OCI-LY7 (cell line): ENCODE results near the gene NDUFB5. TPM values are rescaled to one million over a fixed set of nuclear protein-coding genes. Genes with fewer than 3 reads are reported as not detected.

Source experiments
- BruUV-seq: library from RNA; stranded (reverse); fragments of 400-500 nt; replicated peaks from 2 replicates; lab custom pipeline; 2021; lab: Mats Ljungman, UMichigan
- CTCF ChIA-PET: fragments of 300-600 bp; sonication (Branson Sonifier 250); formaldehyde crosslinking; loops from one replicate; lab custom pipeline; 2022; ENCODE audit warnings: antibody characterized with exemption; ENCODE audit not compliant: unreplicated experiment; lab: Charles Lee
- POLR2A ChIA-PET: fragments of 300-600 bp; sonication (Branson Sonifier 250); formaldehyde crosslinking; loops from one replicate; lab custom pipeline; 2022; ENCODE audit warnings: antibody characterized with exemption; lab: Charles Lee
- DNase-seq: peaks from one replicate; pipeline ENCODE4 v3.0.0-alpha.2; 2015; ENCODE audit warnings: low spot score
- H2AFZ ChIP-seq: fragments of 200-600 bp; sonication (generic), shearing (Covaris generic); 2 replicates; pipeline ENCODE4 v1.6.1; 2014; ENCODE audit warnings: mild to moderate bottlenecking, antibody characterized with exemption, low read length, moderate library complexity
- H3K27ac ChIP-seq: fragments of 200-600 bp; sonication (generic); 2 replicates; pipeline ENCODE4 v1.5.1; 2014; ENCODE audit warnings: mixed run types, low read depth, mild to moderate bottlenecking, moderate library complexity, low read length, inconsistent platforms; ENCODE audit not compliant: poor library complexity, severe bottlenecking
- H3K36me3 ChIP-seq: fragments of 200-600 bp; sonication (generic); 2 replicates; pipeline ENCODE4 v1.6.1; 2014; ENCODE audit warnings: mild to moderate bottlenecking, antibody characterized with exemption, low read length, moderate library complexity, mixed read lengths; ENCODE audit not compliant: insufficient read depth
- H3K4me1 ChIP-seq: fragments of 200-600 bp; sonication (generic); 2 replicates; pipeline ENCODE4 v1.5.1; 2014; ENCODE audit warnings: mild to moderate bottlenecking, low read length; ENCODE audit not compliant: insufficient read depth, poor library complexity, severe bottlenecking
- H3K4me2 ChIP-seq: fragments of 200-600 bp; sonication (generic); 2 replicates; pipeline ENCODE4 v1.6.1; 2014; ENCODE audit warnings: mild to moderate bottlenecking, low read length
- H3K4me3 ChIP-seq: fragments of 200-600 bp; sonication (generic); 2 replicates; pipeline ENCODE4 v1.5.1; 2014; ENCODE audit warnings: mild to moderate bottlenecking, low read depth, low read length; ENCODE audit not compliant: poor library complexity, severe bottlenecking
- H3K79me2 ChIP-seq: fragments of 200-600 bp; sonication (generic); 2 replicates; pipeline ENCODE4 v1.6.1; 2016; ENCODE audit warnings: low read depth, mild to moderate bottlenecking, low read length, moderate library complexity, mixed read lengths; ENCODE audit not compliant: insufficient read depth
- H3K9me2 ChIP-seq: fragments of 200-600 bp; sonication (generic); 2 replicates; pipeline ENCODE4 v1.6.1; 2016; ENCODE audit warnings: mild to moderate bottlenecking, low read length, mixed read lengths; ENCODE audit not compliant: insufficient read depth
- H3K9me3 ChIP-seq: fragments of 200-600 bp; sonication (generic); 2 replicates; pipeline ENCODE4 v1.6.1; 2014; ENCODE audit warnings: mild to moderate bottlenecking, mixed run types, low read length, mixed read lengths
- H4K20me1 ChIP-seq: fragments of 200-600 bp; sonication (generic); 2 replicates; pipeline ENCODE4 v1.6.1; 2014; ENCODE audit warnings: mild to moderate bottlenecking, antibody characterized with exemption, low read length, moderate library complexity, mixed read lengths; ENCODE audit not compliant: insufficient read depth
- EZH2phosphoT487 ChIP-seq: fragments of 200-600 bp; sonication (generic); IDR thresholded peaks from 2 replicates; pipeline ENCODE4 v1.6.1; 2018; ENCODE audit warnings: low read depth, borderline replicate concordance, mild to moderate bottlenecking, mixed run types, antibody characterized with exemption, low read length, moderate library complexity, mixed read lengths
- intact Hi-C: fragments of 100-400 bp; cut with micrococcal nuclease; formaldehyde crosslinking; loops from one replicate; pipeline ENCODE4 v1.10.0; 2022; ENCODE audit not compliant: unreplicated experiment
- total RNA-seq, 2 experiments: library from RNA; depleted of rRNA in 1 of 2; stranded (reverse); fragments of >200 nt in 1 of 2; shearing (Covaris generic) in 1 of 2; gene quantifications; 2 replicates each; pipeline ENCODE4 v1.2.3, GENCODE V29; 2014 to 2022
- TF ChIP-seq, protein P1 (sequence below): fragments of 200-600 bp; sonication (generic); conservative IDR thresholded peaks from 2 replicates; pipeline ENCODE4 v1.5.1; 2014; ENCODE audit warnings: mild to moderate bottlenecking, antibody characterized with exemption, low read length, moderate library complexity, mixed read lengths

The NDUFB5 gene
- total RNA-seq, 2 experiments from 2014 or later, result 81.5 to 112 TPM

DNA sequence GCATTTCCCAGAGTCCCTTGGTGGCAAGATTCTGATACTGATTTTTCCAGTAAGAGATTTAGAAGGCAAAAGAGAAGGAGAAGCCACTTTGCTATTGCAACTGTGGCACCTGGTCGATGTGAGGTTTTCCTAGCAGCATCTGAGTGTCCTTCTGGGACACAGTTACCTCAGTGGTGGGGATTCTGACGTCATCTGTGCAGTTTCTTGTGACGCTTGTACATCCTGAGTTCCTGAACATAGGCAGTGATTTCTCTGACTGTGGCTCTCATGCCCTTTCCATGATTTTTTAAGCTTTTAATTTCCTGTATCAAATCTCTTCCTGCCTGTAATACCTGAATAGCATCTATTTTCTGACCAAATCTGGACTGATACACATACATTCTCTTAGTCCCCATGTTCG lies 57.2 kb downstream of the NDUFB5 start:
- H3K27ac ChIP-seq, result no peak overlapping the region
- no peak for DNase-seq
- BruUV-seq, result no TSS peak
- H2AFZ ChIP-seq, result no peak overlapping the region
- intact Hi-C loops, result no loop called here
- TF ChIP-seq, protein P1, sequence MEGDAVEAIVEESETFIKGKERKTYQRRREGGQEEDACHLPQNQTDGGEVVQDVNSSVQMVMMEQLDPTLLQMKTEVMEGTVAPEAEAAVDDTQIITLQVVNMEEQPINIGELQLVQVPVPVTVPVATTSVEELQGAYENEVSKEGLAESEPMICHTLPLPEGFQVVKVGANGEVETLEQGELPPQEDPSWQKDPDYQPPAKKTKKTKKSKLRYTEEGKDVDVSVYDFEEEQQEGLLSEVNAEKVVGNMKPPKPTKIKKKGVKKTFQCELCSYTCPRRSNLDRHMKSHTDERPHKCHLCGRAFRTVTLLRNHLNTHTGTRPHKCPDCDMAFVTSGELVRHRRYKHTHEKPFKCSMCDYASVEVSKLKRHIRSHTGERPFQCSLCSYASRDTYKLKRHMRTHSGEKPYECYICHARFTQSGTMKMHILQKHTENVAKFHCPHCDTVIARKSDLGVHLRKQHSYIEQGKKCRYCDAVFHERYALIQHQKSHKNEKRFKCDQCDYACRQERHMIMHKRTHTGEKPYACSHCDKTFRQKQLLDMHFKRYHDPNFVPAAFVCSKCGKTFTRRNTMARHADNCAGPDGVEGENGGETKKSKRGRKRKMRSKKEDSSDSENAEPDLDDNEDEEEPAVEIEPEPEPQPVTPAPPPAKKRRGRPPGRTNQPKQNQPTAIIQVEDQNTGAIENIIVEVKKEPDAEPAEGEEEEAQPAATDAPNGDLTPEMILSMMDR, result no peak
- no peak for TF ChIP-seq EZH2phosphoT487
- POLR2A ChIA-PET, result interaction anchor here (0.7 to 1.5 kb wide), 7 partner anchors 9 to 1252 kb away, joined by 3 to 7 read pairs (median 3); partner anchors contain the start of genes TTC14 and USP13
- H3K9me2 ChIP-seq, result no peaks in the 10 kb centered on the region
- peaks cover 33% of the 10 kb centered on the region for H4K20me1 ChIP-seq
- CTCF ChIA-PET, result no interaction called here
- H3K36me3 ChIP-seq, result peaks cover 30% of the 10 kb centered on the region
- no peaks in the 10 kb centered on the region for H3K9me3 ChIP-seq
- no peak overlapping the region for H3K4me2 ChIP-seq
- no peak overlapping the region for H3K4me3 ChIP-seq
- peaks cover 5% of the 10 kb centered on the region for H3K4me1 ChIP-seq
- peaks cover 99% of the 10 kb centered on the region for H3K79me2 ChIP-seq

DNA sequence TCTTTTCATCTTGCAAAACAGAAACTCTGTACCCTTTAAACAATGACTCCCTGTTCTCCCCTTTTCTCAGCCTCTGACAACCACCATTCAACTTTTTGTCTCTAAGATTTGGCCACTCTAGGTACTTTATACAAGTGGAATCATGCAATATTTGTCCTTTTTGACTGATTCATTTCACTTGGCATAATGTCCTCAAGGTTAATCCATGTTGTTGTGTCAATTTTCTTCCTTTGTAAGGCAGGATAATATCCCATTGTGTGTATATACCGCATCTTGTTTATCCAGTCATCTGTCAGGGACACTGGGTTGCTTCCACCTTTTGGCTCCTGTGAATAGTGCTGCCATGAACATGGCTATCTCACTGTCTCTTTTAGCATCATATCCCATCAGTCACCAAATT lies 58.5 kb downstream of the NDUFB5 start:
- H3K36me3 ChIP-seq, result peaks cover 25% of the 10 kb centered on the region
- ChIA-PET CTCF (no interaction called here), POLR2A (interaction anchor here (0.5 to 1.5 kb wide), 2 partner anchors 8 to 110 kb away, joined by 3 to 7 read pairs; no protein-coding TSS in a partner anchor)
- no peaks in the 10 kb centered on the region for H3K9me3 ChIP-seq
- H3K79me2 ChIP-seq, result peaks cover 99% of the 10 kb centered on the region
- BruUV-seq, result no TSS peak
- intact Hi-C loops, result no loop called here
- H4K20me1 ChIP-seq, result peaks cover 32% of the 10 kb centered on the region
- peaks cover 5% of the 10 kb centered on the region for H3K4me1 ChIP-seq
- TF ChIP-seq, protein P1, result no peak
- no peak for TF ChIP-seq EZH2phosphoT487
- no peak overlapping the region for H2AFZ ChIP-seq
- no peak overlapping the region for H3K4me2 ChIP-seq
- H3K9me2 ChIP-seq, result no peaks in the 10 kb centered on the region
- no peak for DNase-seq
- H3K4me3 ChIP-seq, result no peak overlapping the region
- no peak overlapping the region for H3K27ac ChIP-seq

DNA sequence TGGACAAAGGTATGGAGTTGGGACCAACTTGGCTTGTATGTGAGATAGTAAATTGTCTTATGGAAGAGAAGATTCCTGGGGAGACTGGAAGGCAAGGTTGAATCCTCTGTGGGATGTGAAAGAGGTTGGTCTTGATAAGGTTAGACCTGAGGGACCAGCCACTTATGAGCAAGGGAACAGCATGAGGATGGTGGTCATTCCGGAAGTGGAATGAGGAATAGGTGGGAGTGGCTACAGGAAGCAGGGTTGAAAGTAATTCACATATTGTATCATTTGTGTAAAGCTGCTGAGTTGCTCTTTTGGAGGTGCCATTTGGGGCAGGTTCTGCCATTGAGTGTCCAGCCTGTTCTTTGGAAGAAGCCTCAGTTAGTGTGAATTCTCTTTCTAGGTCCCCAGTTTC lies 61.4 kb downstream of the NDUFB5 start:
- Histone ChIP-seq H3K4me2 (no peak overlapping the region), H3K4me1 (no peaks in the 10 kb centered on the region), H3K27ac (no peak overlapping the region), H3K79me2 (peaks cover 99% of the 10 kb centered on the region), H2AFZ (no peak overlapping the region), H3K9me2 (no peaks in the 10 kb centered on the region), H3K36me3 (peaks cover 20% of the 10 kb centered on the region), H3K9me3 (no peaks in the 10 kb centered on the region), H4K20me1 (peaks cover 13% of the 10 kb centered on the region; the same call in 1 of the 2 replicates), H3K4me3 (no peak overlapping the region)
- no TSS peak for BruUV-seq
- TF ChIP-seq, protein P1, result no peak
- no peak for TF ChIP-seq EZH2phosphoT487
- ChIA-PET CTCF (no interaction called here), POLR2A (no interaction called here)
- DNase-seq, result no peak
- intact Hi-C loops, result no loop called here
